Sigmoid colon (tissue), 3 donors: ENCODE results near the gene TLE1.

Source experiments
- CTCF ChIP-seq, 4 experiments: fragments of 450-650 bp in 3 of 4; fragments of 200-600 bp in 1 of 4; IDR thresholded peaks; one replicate each; pipeline ENCODE4 v1.5.1; 2016 to 2019; ENCODE audit warnings: antibody characterized with exemption in 4 of 4, mild to moderate bottlenecking in 3 of 4, moderate library complexity in 2 of 4
- POLR2A ChIP-seq, 2 donors: fragments of 450-650 bp; IDR thresholded peaks; one replicate each; pipeline ENCODE4 v1.6.1; 2016; ENCODE audit warnings: antibody characterized with exemption in 2 of 2, mild to moderate bottlenecking in 2 of 2, moderate library complexity in 2 of 2

- TF ChIP-seq CTCF (IDR thresholded peaks at IDR 0.05) (no peak), POLR2A (IDR thresholded peaks at IDR 0.05) (no peak)
Observed at GRCh38 chr9:81548911-81549310, 140.4 kb downstream of the TLE1 start.
